WI38 (cell line): ENCODE data around the gene SASS6.

Experiments
- H3K4me3 ChIP-seq: 2 replicates; pipeline ENCODE4 v1.5.1; 2011; ENCODE audit warnings: low read depth, mild to moderate bottlenecking, control low read depth, low read length
- CTCF ChIP-seq: IDR thresholded peaks from 2 replicates; pipeline ENCODE4 v1.5.1; 2012; ENCODE audit warnings: low read depth, mild to moderate bottlenecking, control low read depth, low read length

The SASS6 gene

GRCh38 chr1:100080331-100080730, 52.4 kb downstream of the SASS6 start:
- no peak for TF ChIP-seq CTCF
- no peak overlapping the region for H3K4me3 ChIP-seq

DNA sequence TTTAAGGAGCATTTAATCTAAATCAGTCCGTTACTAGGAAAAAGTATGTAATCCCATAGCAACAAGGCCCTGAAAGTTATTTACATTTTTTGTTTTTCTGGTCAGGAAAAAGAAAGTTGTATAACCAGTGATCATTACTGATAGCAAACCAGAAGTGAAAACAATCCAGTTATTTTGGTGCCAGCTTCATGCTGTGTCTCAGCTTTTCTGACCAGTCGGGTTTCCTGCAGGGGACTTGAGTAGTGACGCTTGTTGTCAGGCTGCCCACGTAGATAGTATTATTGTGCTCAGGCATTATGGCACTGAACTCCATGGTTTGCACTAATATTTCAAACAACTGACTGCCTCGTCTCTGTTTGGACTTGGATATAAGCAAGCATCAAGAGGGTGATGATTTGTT, 55.2 kb downstream of the SASS6 start:
- H3K4me3 ChIP-seq, result no peak overlapping the region
- no peak for TF ChIP-seq CTCF

- no peak overlapping the region for H3K4me3 ChIP-seq
- no peak for TF ChIP-seq CTCF
Measured at GRCh38 chr1:100076744-100077143, 56.0 kb downstream of the SASS6 start.

DNA sequence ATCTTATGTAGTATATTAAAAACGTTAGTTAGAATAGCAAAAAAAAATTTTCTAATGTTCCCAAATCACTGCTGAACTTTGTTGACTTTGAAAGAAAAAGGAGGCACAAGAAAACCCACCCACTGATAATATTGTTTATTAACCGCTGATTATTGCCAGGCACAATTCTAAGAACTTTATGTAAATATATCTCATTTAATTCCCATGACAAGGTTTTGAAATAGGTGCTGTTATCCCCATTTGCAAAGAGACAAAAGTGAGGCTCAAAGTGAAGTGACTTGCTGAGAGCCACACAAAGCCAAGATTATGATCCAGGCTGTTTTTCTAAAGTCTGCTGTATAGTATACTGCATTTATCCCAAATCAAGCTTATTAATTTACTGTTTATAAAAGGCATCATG, 56.4 kb downstream of the SASS6 start:
- H3K4me3 ChIP-seq, result no peak overlapping the region
- no peak for TF ChIP-seq CTCF

DNA sequence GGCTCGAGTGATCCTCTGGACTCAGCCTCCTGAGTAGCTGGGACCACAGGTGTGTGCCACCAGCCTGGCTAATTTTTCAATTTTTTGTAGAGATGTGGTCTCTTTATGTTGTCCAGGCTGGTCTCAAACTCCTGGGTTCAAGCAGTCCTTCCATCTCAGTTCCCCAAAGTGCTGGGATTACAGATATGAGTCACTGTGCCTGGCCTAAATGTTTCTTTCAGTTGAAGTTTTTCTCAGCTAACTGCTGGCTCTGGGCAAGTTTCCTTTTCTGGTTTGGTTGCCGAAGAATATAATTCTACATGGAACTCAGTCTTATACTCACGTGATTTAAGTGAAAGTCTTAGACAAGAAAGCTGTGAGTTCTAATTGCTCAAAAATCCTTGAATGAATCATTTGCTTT, 57.0 kb downstream of the SASS6 start:
- TF ChIP-seq CTCF, result no peak

GRCh38 chr1:100074604-100075395, 57.9 kb downstream of the SASS6 start:
- TF ChIP-seq CTCF, result no peak
- no peak overlapping the region for H3K4me3 ChIP-seq

More for the DNA sequence above, 57.0 kb downstream of the SASS6 start:
- H3K4me3 ChIP-seq, result no peak overlapping the region

DNA sequence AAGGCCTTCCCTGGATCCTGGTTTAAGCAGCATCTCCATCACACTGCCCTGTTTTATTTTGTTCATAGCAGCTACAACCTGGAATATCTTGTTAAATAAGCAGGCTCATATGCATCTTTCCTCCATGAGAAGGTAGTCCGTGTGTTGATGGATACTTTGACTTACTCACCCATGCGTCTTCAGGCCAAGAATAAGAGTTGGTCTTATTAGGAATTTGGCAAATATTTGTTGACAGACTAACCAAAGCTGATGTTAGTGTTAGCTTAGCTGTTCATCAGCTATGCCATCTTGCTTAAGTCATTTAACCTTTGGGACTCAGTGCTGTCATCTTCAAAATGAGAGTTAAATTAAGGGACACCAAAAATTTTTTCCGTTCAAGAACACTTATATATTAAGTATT, 59.2 kb downstream of the SASS6 start:
- no peak overlapping the region for H3K4me3 ChIP-seq
- no peak for TF ChIP-seq CTCF
